ENCODE data around the gene ADAMTS20. TPM values are rescaled to one million over a fixed set of nuclear protein-coding genes. Genes with fewer than 3 reads are reported as not detected.

The ADAMTS20 gene
- total and polyA plus RNA-seq, 2 donors (not counting 3 experiments of a cell fraction or from before 2014, with no cell fraction given), result not detected

DNA sequence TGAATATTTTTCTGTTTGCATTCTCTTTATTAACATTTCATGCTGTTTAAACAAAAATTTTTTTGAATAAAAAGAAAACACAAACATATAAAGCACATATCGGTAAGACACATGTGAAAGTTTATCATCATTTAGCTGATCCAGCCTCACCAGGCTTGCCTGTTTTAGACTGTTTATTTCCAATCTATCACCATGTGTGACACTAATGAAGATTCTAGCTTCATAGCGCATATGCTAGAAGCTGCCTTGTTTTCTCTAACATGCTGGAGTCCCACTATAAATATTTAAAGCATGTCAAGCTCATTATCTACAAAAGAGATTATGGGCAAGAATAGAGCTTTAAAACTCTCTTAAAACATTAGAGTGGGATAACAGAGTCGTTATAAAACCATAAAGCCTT lies 25.4 kb upstream of the ADAMTS20 start:
- Histone ChIP-seq H3K36me3 (ENCODE audit: control insufficient read depth in 2 of 2, extremely low read depth in 1 of 2, insufficient read depth in 2 of 2, low read length in 2 of 2) (no peaks in the 10 kb centered on the region), H3K9me3 (replicated peaks; ENCODE audit: control insufficient read depth, insufficient read depth, low read length) (no peaks in the 10 kb centered on the region), H4K20me1 (replicated peaks; ENCODE audit: control insufficient read depth, extremely low read depth, insufficient read depth, low read length) (no peaks in the 10 kb centered on the region), H3K4me3 (replicated peaks in 1 of 3; ENCODE audit: insufficient read depth in 1 of 3, low read depth in 1 of 3, low read length in 3 of 3) (no peak overlapping the region), H3K27ac (ENCODE audit: insufficient read depth, low read depth, low read length) (no peak overlapping the region), H3K4me1 (ENCODE audit: control insufficient read depth, extremely low read depth, insufficient read depth, low read length) (no peaks in the 10 kb centered on the region), H3K9ac (replicated peaks; ENCODE audit: extremely low read depth, insufficient read depth, low read length) (no peak overlapping the region), H3K79me2 (ENCODE audit: control insufficient read depth, insufficient read depth, low read length) (no peaks in the 10 kb centered on the region), H3K27me3 (ENCODE audit: control insufficient read depth in 2 of 2, insufficient read depth in 2 of 2, low read length in 2 of 2) (no peaks in the 10 kb centered on the region), H3K9me1 (replicated peaks; ENCODE audit: control insufficient read depth, extremely low read depth, insufficient read depth, low read length) (peaks cover 3% of the 10 kb centered on the region), H3K4me2 (ENCODE audit: insufficient read depth, low read length) (no peak overlapping the region), H2AFZ (ENCODE audit: low read depth, low read length) (no peak overlapping the region)
- no peak for DNase-seq (ENCODE audit: low read depth, low spot score)
- intact Hi-C loops (cut with micrococcal nuclease), result no loop called here
- TF ChIP-seq MAX (IDR thresholded peaks at IDR 0.05; ENCODE audit: insufficient read depth, insufficient read length) (no peak), CTCF (IDR thresholded peaks at IDR 0.05; ENCODE audit: extremely low read depth in 1 of 2, insufficient read depth in 1 of 2, low read depth in 1 of 2, low read length in 2 of 2) (no peak), POLR2A (IDR thresholded peaks at IDR 0.05; ENCODE audit: low read depth, low read length) (no peak), POLR2AphosphoS5 (IDR thresholded peaks at IDR 0.05; ENCODE audit: insufficient read depth, low read depth, low read length) (no peak), EZH2 (IDR thresholded peaks at IDR 0.05; ENCODE audit: borderline replicate concordance, low read depth, low read length, severe bottlenecking) (no peak), JUN (IDR thresholded peaks at IDR 0.05; ENCODE audit: borderline replicate concordance, insufficient read depth, insufficient read length, low read depth) (no peak), MYC (IDR thresholded peaks at IDR 0.05; ENCODE audit: low read depth, low read length) (no peak), FOS (IDR thresholded peaks at IDR 0.05; ENCODE audit: borderline replicate concordance, insufficient read depth, low read length) (no peak), GATA2 (IDR thresholded peaks at IDR 0.05; ENCODE audit: insufficient read depth, insufficient read length, low read depth, low read length) (no peak)
- ChIA-PET CTCF (no interaction called here), POLR2A (no interaction called here)
- FAIRE-seq, result no peak
- dilution Hi-C loops (cut with MboI; ENCODE audit: extremely low pct_ligation_motif_present, low sequenced_read_pairs), result no loop called here
- no TSS peak for BruUV-seq (replicated peaks)
